ENCODE data around the gene KCNIP4.

KCNIP4 gene

DNA sequence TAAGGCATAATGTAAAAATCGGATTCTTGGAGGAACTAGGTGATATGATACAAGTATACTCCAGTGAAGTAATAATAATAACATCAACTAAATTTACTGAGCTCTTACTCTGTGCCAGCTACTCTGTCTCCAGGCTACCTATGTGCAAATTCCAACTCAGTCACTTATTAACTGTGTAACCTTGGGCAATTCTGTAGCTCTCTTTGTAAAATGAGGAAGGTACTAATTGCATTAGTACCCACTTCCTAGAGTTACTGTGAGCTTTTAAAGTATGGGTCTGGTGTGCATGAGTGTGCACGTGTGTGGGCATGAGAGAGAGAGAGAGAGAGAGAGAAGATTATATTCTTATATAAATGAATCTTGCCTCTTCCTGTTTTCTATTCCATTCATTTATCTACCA is 169.9 kb downstream of the KCNIP4 start:
- no peak overlapping the region for H3K4me3 ChIP-seq (ENCODE audit: low read length)
- H3K27me3 ChIP-seq (ENCODE audit: control insufficient read depth, insufficient read depth, low read length): no peaks in the 10 kb centered on the region
- H3K4me1 ChIP-seq (ENCODE audit: control insufficient read depth, insufficient read depth, low read length): no peaks in the 10 kb centered on the region
- H3K36me3 ChIP-seq (ENCODE audit: control insufficient read depth, insufficient read depth, low read length): no peaks in the 10 kb centered on the region
- H3K9ac ChIP-seq (ENCODE audit: low read length): no peak overlapping the region
- H3K9me3 ChIP-seq (ENCODE audit: control insufficient read depth, low read length): no peaks in the 10 kb centered on the region

DNA sequence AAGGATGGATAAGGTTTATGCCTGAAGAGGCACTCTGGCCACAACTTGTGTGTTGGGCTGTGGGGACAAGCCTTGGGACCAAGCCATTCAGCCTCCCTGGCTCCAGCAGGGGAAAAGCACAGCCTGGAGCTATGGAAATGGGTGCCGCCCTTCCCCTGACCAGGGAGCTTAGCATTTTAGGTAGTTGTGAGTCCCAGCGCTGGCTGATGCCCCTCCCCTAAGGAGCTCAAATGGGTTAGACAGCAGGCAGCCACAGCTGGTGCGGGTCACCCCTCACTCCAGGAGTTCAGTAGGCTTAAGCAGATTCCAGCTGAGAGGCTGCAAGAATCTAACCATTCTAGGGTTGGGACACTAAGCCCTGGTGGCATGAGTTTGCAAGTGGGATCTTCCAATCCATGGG is 172.9 kb downstream of the KCNIP4 start:
- no peaks in the 10 kb centered on the region for H3K4me1 ChIP-seq (ENCODE audit: control insufficient read depth, insufficient read depth, low read length)
- H3K9ac ChIP-seq (ENCODE audit: low read length): no peak overlapping the region
- H3K4me3 ChIP-seq (ENCODE audit: low read length): no peak overlapping the region
- H3K9me3 ChIP-seq (ENCODE audit: control insufficient read depth, low read length): no peaks in the 10 kb centered on the region
- no peaks in the 10 kb centered on the region for H3K36me3 ChIP-seq (ENCODE audit: control insufficient read depth, insufficient read depth, low read length)
- no peaks in the 10 kb centered on the region for H3K27me3 ChIP-seq (ENCODE audit: control insufficient read depth, insufficient read depth, low read length)

DNA sequence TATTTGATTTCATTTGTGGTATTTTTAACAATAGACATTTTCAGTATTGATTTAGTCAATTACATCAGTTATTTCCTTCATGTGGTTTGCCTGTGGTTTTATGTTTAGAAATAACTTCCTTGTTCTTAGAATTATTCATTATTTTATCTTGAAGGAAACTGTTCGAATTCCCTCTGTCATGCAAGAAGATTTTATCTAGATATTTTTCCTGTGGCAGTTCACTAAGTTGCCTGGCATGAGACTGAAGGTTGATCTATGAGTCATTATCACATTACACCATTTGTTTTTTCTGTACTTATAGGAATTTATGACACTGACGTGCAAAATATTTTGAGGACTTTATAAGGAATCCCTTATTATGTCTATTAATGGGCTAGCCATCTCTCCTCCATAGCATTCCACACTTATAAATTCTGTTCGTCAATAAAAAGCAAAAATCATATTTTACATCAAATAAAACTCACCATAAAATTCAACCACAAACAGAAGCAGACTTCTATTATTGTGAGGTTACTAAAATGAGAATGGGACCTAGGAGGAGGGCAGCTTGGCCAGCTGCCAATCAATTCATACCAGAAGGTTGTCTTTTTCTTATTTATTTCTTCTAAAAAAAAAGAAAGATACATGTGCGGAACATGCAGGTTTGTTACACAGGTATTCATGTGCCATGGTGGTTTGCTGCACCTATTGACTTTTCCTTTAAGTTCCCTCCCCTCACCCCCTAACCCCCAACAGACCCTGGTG is 179.0 kb downstream of the KCNIP4 start:
- H3K27me3 ChIP-seq (ENCODE audit: control insufficient read depth, insufficient read depth, low read length): no peaks in the 10 kb centered on the region
- H3K36me3 ChIP-seq (ENCODE audit: control insufficient read depth, insufficient read depth, low read length): no peaks in the 10 kb centered on the region
- no peak overlapping the region for H3K9ac ChIP-seq (ENCODE audit: low read length)
- H3K9me3 ChIP-seq (ENCODE audit: control insufficient read depth, low read length): no peaks in the 10 kb centered on the region
- no peak overlapping the region for H3K4me3 ChIP-seq (ENCODE audit: low read length)
- H3K4me1 ChIP-seq (ENCODE audit: control insufficient read depth, insufficient read depth, low read length): no peaks in the 10 kb centered on the region

- Histone ChIP-seq H3K4me1 (ENCODE audit: control insufficient read depth, insufficient read depth, low read length) (no peaks in the 10 kb centered on the region), H3K9me3 (ENCODE audit: control insufficient read depth, low read length) (no peaks in the 10 kb centered on the region), H3K4me3 (ENCODE audit: low read length) (no peak overlapping the region), H3K9ac (ENCODE audit: low read length) (no peak overlapping the region), H3K36me3 (ENCODE audit: control insufficient read depth, insufficient read depth, low read length) (no peaks in the 10 kb centered on the region), H3K27me3 (ENCODE audit: control insufficient read depth, insufficient read depth, low read length) (no peaks in the 10 kb centered on the region)
Measured at GRCh38 chr4:21768349-21769310, 179.9 kb downstream of the KCNIP4 start.

GRCh38 chr4:21765810-21766407 is 182.7 kb downstream of the KCNIP4 start:
- H3K36me3 ChIP-seq (ENCODE audit: control insufficient read depth, insufficient read depth, low read length): no peaks in the 10 kb centered on the region
- H3K9ac ChIP-seq (ENCODE audit: low read length): no peak overlapping the region
- H3K27me3 ChIP-seq (ENCODE audit: control insufficient read depth, insufficient read depth, low read length): no peaks in the 10 kb centered on the region
- H3K9me3 ChIP-seq (ENCODE audit: control insufficient read depth, low read length): no peaks in the 10 kb centered on the region
- H3K4me1 ChIP-seq (ENCODE audit: control insufficient read depth, insufficient read depth, low read length): no peaks in the 10 kb centered on the region
- no peak overlapping the region for H3K4me3 ChIP-seq (ENCODE audit: low read length)

DNA sequence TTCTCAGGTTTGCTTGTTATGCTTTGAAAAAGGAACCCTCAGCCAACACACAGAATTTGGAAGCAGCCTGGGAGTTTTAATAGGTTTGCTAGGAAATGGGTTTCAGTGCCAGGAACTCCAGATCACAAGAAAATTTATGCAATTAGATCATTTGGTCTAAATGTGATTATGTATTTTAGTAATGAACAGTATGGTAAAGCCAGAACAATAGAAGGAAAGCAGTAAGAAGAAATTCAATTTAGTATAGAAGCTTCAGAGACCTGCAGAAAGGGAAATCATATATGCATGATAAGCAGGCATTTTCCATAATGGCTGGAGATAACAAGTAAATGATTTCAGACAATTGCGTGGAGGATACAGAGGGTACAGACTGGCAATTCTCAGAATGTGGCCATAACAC is 184.7 kb downstream of the KCNIP4 start:
- Histone ChIP-seq H3K27me3 (ENCODE audit: control insufficient read depth, insufficient read depth, low read length) (no peaks in the 10 kb centered on the region), H3K9ac (ENCODE audit: low read length) (no peak overlapping the region), H3K36me3 (ENCODE audit: control insufficient read depth, insufficient read depth, low read length) (no peaks in the 10 kb centered on the region), H3K4me3 (ENCODE audit: low read length) (no peak overlapping the region), H3K4me1 (ENCODE audit: control insufficient read depth, insufficient read depth, low read length) (no peaks in the 10 kb centered on the region), H3K9me3 (ENCODE audit: control insufficient read depth, low read length) (no peaks in the 10 kb centered on the region)

DNA sequence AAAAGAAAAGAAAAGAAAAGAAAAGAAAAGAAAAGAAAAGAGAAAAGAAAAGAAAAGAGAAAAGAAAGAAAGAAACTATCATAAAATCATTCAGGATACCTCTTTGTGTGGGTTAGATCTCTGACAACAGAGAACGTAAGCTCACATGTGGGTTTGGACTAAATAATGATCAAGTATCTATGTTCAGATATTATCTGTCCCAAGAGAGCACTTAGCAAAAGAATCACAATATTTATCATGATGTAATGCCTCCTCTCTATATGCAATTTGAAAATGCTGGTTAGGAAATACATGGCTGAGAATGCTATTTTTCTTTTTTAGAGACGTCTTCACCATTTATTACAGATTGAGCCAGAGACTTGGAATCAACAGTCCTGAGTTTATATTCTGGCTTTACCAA is 191.3 kb downstream of the KCNIP4 start:
- no peaks in the 10 kb centered on the region for H3K27me3 ChIP-seq (ENCODE audit: control insufficient read depth, insufficient read depth, low read length)
- no peaks in the 10 kb centered on the region for H3K36me3 ChIP-seq (ENCODE audit: control insufficient read depth, insufficient read depth, low read length)
- no peak overlapping the region for H3K4me3 ChIP-seq (ENCODE audit: low read length)
- no peaks in the 10 kb centered on the region for H3K4me1 ChIP-seq (ENCODE audit: control insufficient read depth, insufficient read depth, low read length)
- H3K9ac ChIP-seq (ENCODE audit: low read length): no peak overlapping the region
- no peaks in the 10 kb centered on the region for H3K9me3 ChIP-seq (ENCODE audit: control insufficient read depth, low read length)

GRCh38 chr4:21753084-21753760 is 195.3 kb downstream of the KCNIP4 start:
- Histone ChIP-seq H3K4me1 (ENCODE audit: control insufficient read depth, insufficient read depth, low read length) (no peaks in the 10 kb centered on the region), H3K27me3 (ENCODE audit: control insufficient read depth, insufficient read depth, low read length) (no peaks in the 10 kb centered on the region), H3K9ac (ENCODE audit: low read length) (no peak overlapping the region), H3K36me3 (ENCODE audit: control insufficient read depth, insufficient read depth, low read length) (no peaks in the 10 kb centered on the region), H3K4me3 (ENCODE audit: low read length) (no peak overlapping the region), H3K9me3 (ENCODE audit: control insufficient read depth, low read length) (no peaks in the 10 kb centered on the region)

DNA sequence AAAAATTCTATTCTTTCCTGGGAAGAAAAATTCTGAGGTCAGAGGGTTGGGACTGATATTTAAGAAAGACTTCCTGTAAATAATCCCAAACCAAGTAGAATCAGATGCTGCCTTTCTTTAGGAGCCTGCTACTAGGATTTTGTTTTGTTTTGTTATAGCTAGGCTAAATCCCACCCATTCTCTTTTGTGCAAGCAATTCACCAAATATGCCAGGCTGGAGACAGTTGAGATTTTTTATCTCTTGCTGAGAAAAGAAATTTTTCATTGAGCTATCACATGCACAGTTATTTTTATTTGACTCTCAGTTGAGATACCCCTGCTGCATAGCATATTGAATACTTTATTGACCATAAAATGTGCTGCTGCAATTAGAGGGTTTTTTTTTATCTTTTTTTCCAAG is 196.0 kb downstream of the KCNIP4 start:
- no peaks in the 10 kb centered on the region for H3K27me3 ChIP-seq (ENCODE audit: control insufficient read depth, insufficient read depth, low read length)
- H3K9ac ChIP-seq (ENCODE audit: low read length): no peak overlapping the region
- H3K4me3 ChIP-seq (ENCODE audit: low read length): no peak overlapping the region
- H3K4me1 ChIP-seq (ENCODE audit: control insufficient read depth, insufficient read depth, low read length): no peaks in the 10 kb centered on the region
- H3K9me3 ChIP-seq (ENCODE audit: control insufficient read depth, low read length): no peaks in the 10 kb centered on the region
- H3K36me3 ChIP-seq (ENCODE audit: control insufficient read depth, insufficient read depth, low read length): no peaks in the 10 kb centered on the region

DNA sequence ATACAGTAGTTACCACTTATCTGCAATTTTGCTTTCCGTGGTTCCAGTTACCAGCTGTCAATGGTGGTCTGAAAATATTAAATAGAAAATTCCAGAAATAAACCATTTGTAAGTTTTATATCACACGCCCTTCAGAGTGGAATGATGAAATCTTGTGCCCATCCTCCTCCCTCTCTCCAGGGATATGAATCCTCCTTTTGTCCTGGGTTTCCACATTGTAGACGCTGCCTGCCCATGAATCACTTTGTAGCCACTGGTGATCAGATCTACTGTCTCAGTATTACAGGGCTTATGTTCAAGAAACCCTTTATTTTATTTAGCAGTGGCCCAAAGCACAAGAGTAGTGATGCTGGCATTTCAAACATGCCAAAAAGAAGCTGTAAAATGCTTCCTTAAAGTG is 198.6 kb downstream of the KCNIP4 start:
- Histone ChIP-seq H3K9me3 (ENCODE audit: control insufficient read depth, low read length) (no peaks in the 10 kb centered on the region), H3K4me3 (ENCODE audit: low read length) (no peak overlapping the region), H3K27me3 (ENCODE audit: control insufficient read depth, insufficient read depth, low read length) (no peaks in the 10 kb centered on the region), H3K36me3 (ENCODE audit: control insufficient read depth, insufficient read depth, low read length) (no peaks in the 10 kb centered on the region), H3K4me1 (ENCODE audit: control insufficient read depth, insufficient read depth, low read length) (no peaks in the 10 kb centered on the region), H3K9ac (ENCODE audit: low read length) (no peak overlapping the region)

- Histone ChIP-seq H3K27me3 (ENCODE audit: control insufficient read depth, insufficient read depth, low read length) (no peaks in the 10 kb centered on the region), H3K36me3 (ENCODE audit: control insufficient read depth, insufficient read depth, low read length) (no peaks in the 10 kb centered on the region), H3K9ac (ENCODE audit: low read length) (no peak overlapping the region), H3K9me3 (ENCODE audit: control insufficient read depth, low read length) (no peaks in the 10 kb centered on the region), H3K4me1 (ENCODE audit: control insufficient read depth, insufficient read depth, low read length) (no peaks in the 10 kb centered on the region), H3K4me3 (ENCODE audit: low read length) (no peak overlapping the region)
Measured at GRCh38 chr4:21749412-21749811, 199.2 kb downstream of the KCNIP4 start.

All from mucosa of stomach (tissue), 1 donor.